ENCODE results near the gene NEFH.

GRCh38 chr22:29478326-29479276 is 1.4 kb upstream of the NEFH start:
- TF ChIP-seq CTCF (IDR thresholded peaks at IDR 0.05; ENCODE audit: low read length) (no peak), EZH2 (IDR thresholded peaks at IDR 0.05; ENCODE audit: borderline replicate concordance, low read length) (no peak)

All from OCI-LY1 (cell line).